Osteoblast (primary cell): ENCODE results near the gene THSD7A. TPM values are rescaled to one million over a fixed set of nuclear protein-coding genes. Genes with fewer than 3 reads are reported as not detected.
"Not testable (repeated sequence)": the region's sequence is repeated elsewhere in the genome, so short reads cannot be mapped to it uniquely, and the experiment has no call there.

Source experiments
- DNase-seq: peaks from one replicate; pipeline ENCODE4 v3.0.0; 2011; ENCODE audit warnings: low spot score, mixed read lengths; ENCODE audit not compliant: insufficient read length; ENCODE audit errors: missing footprints
- H2AFZ ChIP-seq: 2 replicates; pipeline ENCODE4 v1.6.0; 2011; ENCODE audit warnings: mild to moderate bottlenecking, low read length
- H3K27ac ChIP-seq: 2 replicates; pipeline ENCODE4 v1.5.1; 2011; ENCODE audit warnings: mild to moderate bottlenecking, low read depth, low read length, moderate library complexity
- H3K27me3 ChIP-seq: 2 replicates; pipeline ENCODE4 v1.6.0; 2012; ENCODE audit warnings: mild to moderate bottlenecking, control low read depth, inconsistent platforms, low read length, moderate library complexity; ENCODE audit not compliant: insufficient read depth
- H3K36me3 ChIP-seq: 2 replicates; pipeline ENCODE4 v1.5.1; 2011; ENCODE audit warnings: mild to moderate bottlenecking, low read length, control low read depth, moderate library complexity; ENCODE audit not compliant: insufficient read depth
- H3K4me1 ChIP-seq: 2 replicates; pipeline ENCODE4 v1.5.1; 2011; ENCODE audit warnings: mild to moderate bottlenecking, low read length, control low read depth, moderate library complexity; ENCODE audit not compliant: insufficient read depth
- H3K4me2 ChIP-seq: 2 replicates; pipeline ENCODE4 v1.6.0; 2011; ENCODE audit warnings: mild to moderate bottlenecking, low read length; ENCODE audit not compliant: insufficient read depth
- H3K4me3 ChIP-seq: fragments of 200-600 bp; sonication (generic); 3 replicates; pipeline ENCODE4 v1.5.1; 2012; ENCODE audit warnings: mild to moderate bottlenecking, low read length, inconsistent platforms; ENCODE audit not compliant: insufficient read depth
- H3K79me2 ChIP-seq: 2 replicates; pipeline ENCODE4 v1.6.0; 2012; ENCODE audit warnings: mild to moderate bottlenecking, low read length, control low read depth, inconsistent platforms; ENCODE audit not compliant: insufficient read depth
- H3K9me3 ChIP-seq: 2 replicates; pipeline ENCODE4 v1.5.1; 2011; ENCODE audit warnings: low read depth, low read length, control low read depth
- H4K20me1 ChIP-seq: 2 replicates; pipeline ENCODE4 v1.6.0; 2012; ENCODE audit warnings: mild to moderate bottlenecking, low read length, control low read depth; ENCODE audit not compliant: insufficient read depth
- total RNA-seq: library from RNA; depleted of rRNA; stranded (reverse); fragments of >200 nt; gene quantifications from 2 replicates; pipeline ENCODE4 v1.2.3, GENCODE V29; 2012
- TF ChIP-seq, protein P1 (sequence below): IDR thresholded peaks from 2 replicates; pipeline ENCODE4 v1.5.1; 2011; ENCODE audit warnings: mild to moderate bottlenecking, low read depth, low read length, moderate library complexity; ENCODE audit errors: extremely low read depth

The THSD7A gene
- total RNA-seq, 1 donor: under 0.01 TPM

DNA sequence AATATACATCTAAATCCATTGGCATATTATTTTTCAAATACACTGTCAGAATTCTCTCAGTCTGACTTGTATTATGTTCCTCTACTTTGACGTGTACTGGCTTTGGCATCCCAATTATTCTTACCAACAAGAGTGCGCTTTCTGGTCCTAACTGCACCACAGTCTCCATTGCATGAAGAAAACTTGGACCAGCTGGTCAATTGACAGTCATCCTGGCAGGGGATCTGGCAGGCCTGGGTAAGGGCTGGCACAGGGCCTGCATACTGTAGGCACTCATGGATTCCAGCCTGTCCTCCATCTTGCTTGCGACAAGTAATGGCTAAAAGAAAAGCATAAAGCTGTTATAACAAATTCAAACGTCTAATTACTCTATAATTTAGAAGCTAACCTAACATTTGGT is 384.9 kb downstream of the THSD7A start:
- no peak overlapping the region for H3K4me3 ChIP-seq
- no peaks in the 10 kb centered on the region for H3K9me3 ChIP-seq
- H3K27me3 ChIP-seq: no peaks in the 10 kb centered on the region
- no peak overlapping the region for H2AFZ ChIP-seq
- H4K20me1 ChIP-seq: no peaks in the 10 kb centered on the region
- no peak overlapping the region for H3K27ac ChIP-seq
- no peaks in the 10 kb centered on the region for H3K4me1 ChIP-seq
- no peak overlapping the region for H3K4me2 ChIP-seq
- TF ChIP-seq, protein P1, sequence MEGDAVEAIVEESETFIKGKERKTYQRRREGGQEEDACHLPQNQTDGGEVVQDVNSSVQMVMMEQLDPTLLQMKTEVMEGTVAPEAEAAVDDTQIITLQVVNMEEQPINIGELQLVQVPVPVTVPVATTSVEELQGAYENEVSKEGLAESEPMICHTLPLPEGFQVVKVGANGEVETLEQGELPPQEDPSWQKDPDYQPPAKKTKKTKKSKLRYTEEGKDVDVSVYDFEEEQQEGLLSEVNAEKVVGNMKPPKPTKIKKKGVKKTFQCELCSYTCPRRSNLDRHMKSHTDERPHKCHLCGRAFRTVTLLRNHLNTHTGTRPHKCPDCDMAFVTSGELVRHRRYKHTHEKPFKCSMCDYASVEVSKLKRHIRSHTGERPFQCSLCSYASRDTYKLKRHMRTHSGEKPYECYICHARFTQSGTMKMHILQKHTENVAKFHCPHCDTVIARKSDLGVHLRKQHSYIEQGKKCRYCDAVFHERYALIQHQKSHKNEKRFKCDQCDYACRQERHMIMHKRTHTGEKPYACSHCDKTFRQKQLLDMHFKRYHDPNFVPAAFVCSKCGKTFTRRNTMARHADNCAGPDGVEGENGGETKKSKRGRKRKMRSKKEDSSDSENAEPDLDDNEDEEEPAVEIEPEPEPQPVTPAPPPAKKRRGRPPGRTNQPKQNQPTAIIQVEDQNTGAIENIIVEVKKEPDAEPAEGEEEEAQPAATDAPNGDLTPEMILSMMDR: no peak
- DNase-seq: no peak
- no peaks in the 10 kb centered on the region for H3K36me3 ChIP-seq
- no peaks in the 10 kb centered on the region for H3K79me2 ChIP-seq

DNA sequence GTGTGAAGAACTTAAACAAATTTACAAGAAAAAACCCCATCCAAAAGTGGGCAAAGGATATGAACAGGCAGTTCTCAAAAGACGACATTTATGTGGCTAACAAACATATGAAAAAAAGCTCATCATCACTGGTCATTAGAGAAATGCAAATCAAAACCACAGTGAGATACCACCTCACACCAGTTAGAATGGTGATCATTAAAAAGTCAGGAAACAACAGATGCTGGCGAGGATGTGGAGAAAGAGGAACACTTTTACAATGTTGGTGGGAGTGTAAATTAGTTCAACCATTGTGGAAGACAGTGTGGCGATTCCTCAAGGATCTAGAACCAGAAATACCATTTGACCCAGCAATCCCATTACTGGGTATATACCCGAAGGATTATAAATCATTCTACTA is 388.1 kb downstream of the THSD7A start:
- H3K27me3 ChIP-seq, H3K36me3 ChIP-seq, H2AFZ ChIP-seq, H3K9me3 ChIP-seq, H3K79me2 ChIP-seq, H3K4me2 ChIP-seq, H4K20me1 ChIP-seq, DNase-seq, H3K27ac ChIP-seq, H3K4me1 ChIP-seq, H3K4me3 ChIP-seq: not testable (repeated sequence)

DNA sequence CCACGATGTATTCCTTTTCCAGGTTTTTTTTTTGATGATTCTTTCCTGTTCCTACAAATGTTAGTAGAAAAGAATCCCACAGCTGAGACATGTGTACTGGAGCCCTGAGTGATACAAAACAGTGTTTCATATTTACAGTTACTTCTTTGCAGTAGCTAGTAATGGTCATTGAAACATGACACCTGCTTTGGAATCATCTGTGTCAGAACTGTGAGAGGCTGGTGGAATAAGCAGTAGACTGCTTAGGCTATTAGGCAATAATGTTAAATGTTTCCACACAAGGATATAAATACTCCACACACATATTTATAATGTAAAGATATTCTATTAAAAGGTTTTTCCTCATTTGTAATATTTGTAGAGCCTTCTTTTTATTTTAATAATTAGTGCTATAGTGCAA is 394.0 kb downstream of the THSD7A start:
- Histone ChIP-seq H3K27me3 (no peaks in the 10 kb centered on the region), H3K4me3 (no peak overlapping the region), H3K9me3 (no peaks in the 10 kb centered on the region), H3K27ac (no peak overlapping the region), H3K4me1 (no peaks in the 10 kb centered on the region), H2AFZ (no peak overlapping the region), H3K79me2 (no peaks in the 10 kb centered on the region), H3K4me2 (no peak overlapping the region), H3K36me3 (no peaks in the 10 kb centered on the region), H4K20me1 (no peaks in the 10 kb centered on the region)
- TF ChIP-seq, protein P1: no peak
- DNase-seq: no peak

DNA sequence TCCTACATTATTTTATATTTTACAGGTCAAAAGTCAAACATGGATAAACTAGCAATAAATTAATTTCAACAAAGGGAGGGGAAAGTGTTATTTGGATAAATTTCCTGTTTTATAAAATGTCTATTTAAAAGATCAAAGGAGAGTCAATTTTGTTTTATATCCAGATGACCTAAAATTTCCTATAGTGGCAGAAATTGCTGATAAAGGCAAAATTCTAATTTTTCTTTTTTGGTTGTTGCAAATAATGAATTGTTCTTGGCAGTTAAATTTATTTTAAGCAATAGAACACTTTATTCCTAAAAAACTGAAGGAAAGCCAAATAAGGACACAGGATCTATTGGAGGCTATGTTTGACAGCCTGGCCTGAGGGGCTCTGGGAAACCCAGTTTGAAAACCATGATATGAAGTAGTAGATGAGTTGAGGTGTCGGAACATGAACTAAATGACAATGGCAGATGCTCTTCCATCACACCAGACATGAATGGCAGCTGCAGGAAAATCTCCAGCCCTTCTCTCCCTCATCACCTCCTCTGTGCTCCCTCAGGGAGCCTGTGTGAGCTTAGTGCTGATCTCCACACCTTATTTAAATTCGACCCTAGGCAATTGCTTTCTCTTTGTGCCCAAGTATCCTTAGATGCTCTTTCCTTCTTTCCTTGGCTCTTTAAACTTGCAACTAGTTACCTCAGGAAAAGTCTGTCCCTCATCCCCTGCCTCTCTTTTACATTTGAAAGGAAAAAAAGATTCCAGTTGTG is 395.0 kb downstream of the THSD7A start:
- Histone ChIP-seq H2AFZ (no peak overlapping the region), H3K27me3 (no peaks in the 10 kb centered on the region), H3K79me2 (no peaks in the 10 kb centered on the region), H3K9me3 (no peaks in the 10 kb centered on the region), H4K20me1 (no peaks in the 10 kb centered on the region), H3K4me3 (no peak overlapping the region), H3K36me3 (no peaks in the 10 kb centered on the region), H3K4me1 (no peaks in the 10 kb centered on the region), H3K27ac (no peak overlapping the region), H3K4me2 (no peak overlapping the region)
- DNase-seq: no peak
- TF ChIP-seq, protein P1: no peak
